IMR-90 (cell line): ENCODE results near the gene ROBO2.

Experiments used
- MAFK ChIP-seq: IDR thresholded peaks from 2 replicates; pipeline ENCODE4 v1.6.1; 2012; ENCODE audit warnings: low read depth, low read length, improper control_type of control experiment
- POLR2A ChIP-seq: IDR thresholded peaks from 2 replicates; pipeline ENCODE4 v1.6.1; 2012; ENCODE audit warnings: mild to moderate bottlenecking, low read depth, low read length
- RAD21 ChIP-seq: IDR thresholded peaks from 2 replicates; pipeline ENCODE4 v1.6.1; 2012; ENCODE audit warnings: low read length, improper control_type of control experiment
- RFX5 ChIP-seq: IDR thresholded peaks from 2 replicates; pipeline ENCODE4 v1.8.0; 2012; ENCODE audit warnings: low read depth, mild to moderate bottlenecking, low read length, moderate library complexity
- TF ChIP-seq, protein P1 (sequence below): conservative IDR thresholded peaks from 2 replicates; pipeline ENCODE4 v1.5.1; 2012; ENCODE audit warnings: mild to moderate bottlenecking, low read depth, low read length, improper control_type of control experiment
- TF ChIP-seq, protein P2 (sequence below): fragments of 150-350 bp; IDR thresholded peaks from 2 replicates; pipeline ENCODE4 v1.6.1; 2017; ENCODE audit warnings: mild to moderate bottlenecking, antibody characterized with exemption, low read length, low read depth

DNA sequence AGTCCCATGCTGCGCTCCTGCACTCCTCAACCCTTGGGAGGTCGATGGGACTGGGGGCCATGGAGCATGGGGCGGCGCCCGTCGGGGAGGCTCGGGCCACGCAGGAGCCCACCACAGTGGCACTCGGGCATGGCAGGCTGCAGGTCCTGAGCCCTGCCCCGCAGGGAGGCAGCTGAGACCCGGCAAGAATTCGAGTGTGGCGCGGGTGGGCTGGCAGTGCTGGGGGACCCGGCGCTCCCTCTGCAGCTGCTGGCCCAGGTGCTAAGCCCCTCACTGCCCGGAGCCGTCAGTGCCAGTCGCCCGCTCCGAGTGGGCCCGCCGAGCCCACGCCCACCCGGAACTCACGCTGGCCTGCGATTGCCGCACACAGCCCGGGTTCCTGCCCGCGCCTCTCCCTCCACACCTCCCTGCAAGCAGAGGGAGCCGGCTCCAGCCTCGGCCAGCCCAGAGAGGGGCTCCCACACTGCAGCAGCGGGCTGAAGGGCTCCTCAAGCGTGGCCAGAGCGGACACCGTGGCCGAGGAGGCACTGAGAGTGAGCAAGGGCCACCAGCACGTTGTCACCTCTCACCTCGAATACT, 200.3 kb downstream of the ROBO2 start:
- TF ChIP-seq POLR2A (no peak), MAFK (no peak), RAD21 (no peak), RFX5 (no peak)
- TF ChIP-seq, protein P1, sequence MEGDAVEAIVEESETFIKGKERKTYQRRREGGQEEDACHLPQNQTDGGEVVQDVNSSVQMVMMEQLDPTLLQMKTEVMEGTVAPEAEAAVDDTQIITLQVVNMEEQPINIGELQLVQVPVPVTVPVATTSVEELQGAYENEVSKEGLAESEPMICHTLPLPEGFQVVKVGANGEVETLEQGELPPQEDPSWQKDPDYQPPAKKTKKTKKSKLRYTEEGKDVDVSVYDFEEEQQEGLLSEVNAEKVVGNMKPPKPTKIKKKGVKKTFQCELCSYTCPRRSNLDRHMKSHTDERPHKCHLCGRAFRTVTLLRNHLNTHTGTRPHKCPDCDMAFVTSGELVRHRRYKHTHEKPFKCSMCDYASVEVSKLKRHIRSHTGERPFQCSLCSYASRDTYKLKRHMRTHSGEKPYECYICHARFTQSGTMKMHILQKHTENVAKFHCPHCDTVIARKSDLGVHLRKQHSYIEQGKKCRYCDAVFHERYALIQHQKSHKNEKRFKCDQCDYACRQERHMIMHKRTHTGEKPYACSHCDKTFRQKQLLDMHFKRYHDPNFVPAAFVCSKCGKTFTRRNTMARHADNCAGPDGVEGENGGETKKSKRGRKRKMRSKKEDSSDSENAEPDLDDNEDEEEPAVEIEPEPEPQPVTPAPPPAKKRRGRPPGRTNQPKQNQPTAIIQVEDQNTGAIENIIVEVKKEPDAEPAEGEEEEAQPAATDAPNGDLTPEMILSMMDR, result no peak
- TF ChIP-seq, protein P2, sequence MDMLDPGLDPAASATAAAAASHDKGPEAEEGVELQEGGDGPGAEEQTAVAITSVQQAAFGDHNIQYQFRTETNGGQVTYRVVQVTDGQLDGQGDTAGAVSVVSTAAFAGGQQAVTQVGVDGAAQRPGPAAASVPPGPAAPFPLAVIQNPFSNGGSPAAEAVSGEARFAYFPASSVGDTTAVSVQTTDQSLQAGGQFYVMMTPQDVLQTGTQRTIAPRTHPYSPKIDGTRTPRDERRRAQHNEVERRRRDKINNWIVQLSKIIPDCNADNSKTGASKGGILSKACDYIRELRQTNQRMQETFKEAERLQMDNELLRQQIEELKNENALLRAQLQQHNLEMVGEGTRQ, result no peak
